ENCODE measurements around the gene ITPRIP.
A peak's percentile ranks its signal among the peaks of the same experiment; 100 is the strongest.

Gene ITPRIP

DNA sequence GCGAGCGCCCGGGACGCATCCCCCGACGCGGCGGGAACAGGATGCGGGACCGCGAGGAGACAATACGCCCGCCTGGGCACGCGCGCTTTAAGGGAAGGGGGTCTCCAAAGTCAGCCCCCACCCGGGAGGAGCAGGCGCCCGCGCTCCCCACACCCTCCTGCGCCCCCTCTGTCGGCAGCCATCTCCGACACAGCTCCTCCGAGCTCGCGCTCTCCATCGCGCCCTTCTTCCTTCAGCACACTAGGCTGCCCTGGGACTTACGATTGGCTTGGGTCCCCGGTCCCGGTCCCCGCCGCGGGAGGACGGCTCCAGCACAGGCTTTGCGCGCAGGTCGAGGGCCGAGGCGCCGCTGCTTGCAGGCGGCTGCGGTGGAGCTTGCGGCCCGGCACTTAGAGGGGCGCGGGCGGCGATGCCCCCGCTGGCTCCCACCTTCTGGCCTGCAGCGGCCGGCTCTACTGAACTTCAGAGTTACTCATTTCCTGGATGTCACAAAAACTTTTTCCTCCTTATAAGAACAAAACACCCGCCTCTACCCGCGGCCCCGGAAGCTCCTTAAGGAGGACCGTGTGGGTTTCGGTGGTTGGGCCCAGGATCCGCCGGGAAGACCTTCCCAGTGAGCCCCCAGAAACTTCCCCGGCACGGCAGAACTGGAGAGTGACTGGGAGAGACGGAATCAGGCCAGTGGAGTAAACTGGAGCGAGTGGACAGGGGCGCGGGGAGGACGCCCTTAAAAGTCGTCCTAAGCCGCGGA lies at the start of gene ITPRIP:
Gene ITPRIP (minus strand): TSS at position 481 of the 751 bp plus-strand sequence. CDS start 22,414 bp downstream, outside the sequence.
- DNase-seq, result peak; percentile 75

DNA sequence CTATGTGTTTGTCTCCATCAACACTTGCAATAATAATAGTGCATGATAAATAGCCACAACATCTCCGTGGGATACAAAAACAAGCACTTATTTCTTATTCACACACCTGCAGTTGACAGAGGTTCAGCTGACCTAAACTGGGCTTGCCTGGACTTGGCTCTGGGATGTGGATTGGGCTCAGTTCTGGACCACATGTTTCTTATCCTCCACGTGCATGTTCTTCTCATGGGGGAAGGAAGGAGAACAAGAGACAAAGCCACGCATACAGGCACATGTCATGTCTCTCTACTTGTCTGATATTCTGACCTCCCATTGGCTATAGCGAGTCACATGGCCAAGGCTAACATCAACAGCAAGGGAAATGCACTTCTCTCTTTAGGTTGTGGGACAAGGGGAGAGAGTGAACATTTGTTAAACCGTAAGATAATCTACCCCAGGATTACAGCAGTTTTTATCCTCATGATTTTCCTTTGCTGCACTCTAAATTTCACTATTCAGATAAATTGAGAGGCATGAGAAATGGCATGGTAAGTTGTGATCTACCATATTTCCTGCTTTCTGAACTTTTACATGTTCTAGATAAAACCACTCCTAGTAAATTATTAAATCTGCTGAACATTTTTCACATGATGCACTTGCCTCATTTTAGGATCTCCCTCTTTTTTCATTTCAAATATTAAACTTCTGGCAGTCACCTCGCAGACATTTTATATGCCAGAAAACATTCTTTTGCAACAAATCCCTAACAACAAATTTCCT lies 49.0 kb upstream of the ITPRIP start:
- DNase-seq, result no peak

- DNase-seq, result no peak
These were observed 42.1 kb upstream of the ITPRIP start for GRCh38 chr10:104380336-104380735.

DNA sequence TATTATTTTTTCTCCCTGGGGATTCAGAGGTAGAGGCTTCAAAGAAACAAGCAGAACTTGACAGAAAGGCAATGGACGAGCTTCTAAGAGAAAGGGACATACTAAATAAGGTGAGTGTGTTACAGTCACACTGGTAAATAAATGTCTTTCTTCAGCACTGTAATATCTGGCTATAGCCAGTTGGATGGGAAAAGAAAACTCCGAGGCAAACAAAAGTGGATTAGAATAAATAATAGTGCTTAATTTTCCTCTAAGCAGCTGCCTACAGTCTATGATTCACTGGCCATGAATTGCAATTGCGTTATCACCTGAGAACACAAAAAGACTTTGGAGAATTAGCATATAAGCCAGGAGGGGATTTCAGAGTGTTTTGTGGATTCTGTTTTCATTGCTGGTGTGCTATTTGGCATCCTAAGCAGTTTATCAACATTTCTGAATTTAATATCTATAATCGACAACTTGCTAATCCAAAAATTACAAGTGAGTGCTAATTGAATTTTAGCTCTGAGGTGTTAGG lies 38.6 kb upstream of the ITPRIP start:
- DNase-seq, result no peak

GRCh38 chr10:104374591-104374990 lies 36.3 kb upstream of the ITPRIP start:
- no peak for DNase-seq

- no peak for DNase-seq
These were observed 33.5 kb upstream of the ITPRIP start for GRCh38 chr10:104371753-104372152.

GRCh38 chr10:104368381-104368780 lies 30.1 kb upstream of the ITPRIP start:
- DNase-seq, result no peak

- no peak for DNase-seq
These were observed 29.6 kb upstream of the ITPRIP start for GRCh38 chr10:104367904-104368303.

DNA sequence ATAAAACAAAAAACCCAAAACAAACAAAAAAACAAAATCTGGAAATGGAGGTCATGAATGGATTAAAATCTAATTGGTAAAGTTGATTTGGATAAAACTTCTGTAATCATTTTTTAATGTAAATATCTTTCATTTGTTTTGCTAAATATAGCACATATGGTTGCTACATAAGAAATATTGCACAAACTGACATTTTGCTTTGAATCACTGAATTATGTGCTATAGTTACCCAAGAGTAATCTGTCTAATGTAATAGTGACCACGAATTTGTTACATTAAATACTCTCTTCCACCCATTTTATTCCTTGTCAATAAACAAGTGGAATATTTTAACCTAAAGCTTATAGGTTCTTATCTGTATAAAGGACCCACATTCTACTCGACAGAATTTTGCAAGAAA lies 21.5 kb upstream of the ITPRIP start:
- DNase-seq, result no peak

DNA sequence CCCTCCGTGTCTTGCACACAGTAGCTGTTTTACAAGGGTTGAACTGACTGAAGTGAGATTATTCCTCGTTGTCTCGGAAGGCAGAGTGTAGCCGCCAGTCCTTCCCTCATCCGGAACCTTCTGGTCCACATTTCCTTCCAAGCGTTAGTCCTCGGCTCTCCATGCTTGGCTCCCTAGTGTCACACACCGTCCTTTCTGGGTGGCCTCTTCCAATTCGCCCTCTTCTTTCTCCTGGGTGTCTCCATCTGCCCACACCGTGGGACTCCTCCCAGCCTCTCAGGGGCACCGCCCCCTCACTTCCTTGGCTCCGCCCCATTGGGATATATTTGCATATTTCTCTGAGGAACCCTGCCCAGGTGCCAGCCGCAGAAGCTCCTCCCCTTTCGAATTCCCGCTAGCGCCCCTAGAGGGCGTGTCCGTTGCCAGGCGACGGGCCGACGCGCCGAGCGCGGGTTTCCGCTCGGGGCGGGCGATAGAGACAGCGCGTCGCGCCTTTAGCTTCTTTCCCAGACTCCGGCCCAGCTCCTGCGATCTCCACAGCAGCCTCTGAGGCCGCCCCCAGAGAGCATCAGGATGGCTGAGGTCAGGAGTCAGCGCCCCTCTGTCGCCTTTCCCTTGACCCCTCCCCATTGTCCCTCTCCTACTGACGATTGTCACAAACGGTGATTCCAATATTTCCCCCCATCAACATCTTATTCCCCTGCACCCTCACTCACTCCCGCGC lies 15.2 kb upstream of the ITPRIP start, which contains the start of gene CFAP58:
Gene CFAP58 (plus strand): TSS at position 509 of the 724 bp plus-strand sequence. CDS start 65 bp downstream, at position 574.
- peak; percentile 58 for DNase-seq

GRCh38 chr10:104351919-104352318 lies 13.7 kb upstream of the ITPRIP start:
- no peak for DNase-seq

DNA sequence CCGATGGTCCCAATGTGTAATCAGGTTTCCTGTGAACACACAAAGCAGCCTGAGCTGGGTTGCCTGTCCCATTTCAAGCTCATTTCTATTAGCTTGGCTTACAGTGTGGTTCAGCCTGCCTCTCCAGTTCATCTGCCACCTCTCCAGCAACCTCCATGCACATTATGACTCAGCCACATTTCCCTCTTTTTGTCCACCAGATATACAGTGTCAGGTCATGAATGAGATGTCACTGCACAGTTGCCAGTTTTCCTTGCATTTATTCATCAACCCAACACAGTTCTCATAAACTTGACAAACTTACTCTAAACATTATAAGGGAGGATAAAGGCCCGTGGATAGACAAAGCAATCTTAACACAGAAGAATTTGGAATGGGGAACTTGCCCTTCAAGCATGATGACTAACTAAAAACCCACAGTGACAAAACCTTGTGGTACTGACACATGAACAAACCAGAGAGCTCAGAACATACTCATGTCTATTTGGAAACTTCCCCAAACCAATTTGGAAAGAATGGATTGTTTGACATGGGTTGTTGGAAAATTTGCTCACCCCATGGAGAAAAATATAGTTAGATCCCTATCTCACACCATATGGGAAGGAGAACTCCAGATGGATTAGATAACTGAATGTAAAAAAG lies 12.9 kb upstream of the ITPRIP start:
- DNase-seq, result no peak

DNA sequence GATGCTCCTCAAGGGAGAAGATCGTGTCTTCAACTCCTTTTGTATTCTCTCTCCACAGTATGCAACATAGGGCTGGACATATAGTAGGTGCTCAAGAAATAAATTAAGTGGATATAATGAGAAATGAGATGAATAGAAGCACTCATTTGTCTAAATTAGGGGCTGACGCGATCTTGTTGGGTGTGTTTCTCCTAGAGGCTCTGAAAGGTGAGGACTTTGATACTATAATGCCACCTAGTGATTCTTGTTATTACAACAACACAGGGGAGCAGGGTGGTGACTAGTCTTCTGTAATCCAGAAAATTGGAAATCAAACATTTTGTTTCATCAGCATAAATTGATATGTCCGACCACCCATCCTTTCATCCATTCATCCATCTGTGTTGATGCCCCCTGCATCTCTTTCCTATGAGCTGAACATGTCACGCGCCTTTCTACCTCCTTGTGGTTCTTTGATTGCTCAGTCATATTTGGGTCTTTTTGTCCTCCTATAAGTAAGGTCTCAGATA lies 11.9 kb upstream of the ITPRIP start:
- DNase-seq, result peak; percentile 53

DNA sequence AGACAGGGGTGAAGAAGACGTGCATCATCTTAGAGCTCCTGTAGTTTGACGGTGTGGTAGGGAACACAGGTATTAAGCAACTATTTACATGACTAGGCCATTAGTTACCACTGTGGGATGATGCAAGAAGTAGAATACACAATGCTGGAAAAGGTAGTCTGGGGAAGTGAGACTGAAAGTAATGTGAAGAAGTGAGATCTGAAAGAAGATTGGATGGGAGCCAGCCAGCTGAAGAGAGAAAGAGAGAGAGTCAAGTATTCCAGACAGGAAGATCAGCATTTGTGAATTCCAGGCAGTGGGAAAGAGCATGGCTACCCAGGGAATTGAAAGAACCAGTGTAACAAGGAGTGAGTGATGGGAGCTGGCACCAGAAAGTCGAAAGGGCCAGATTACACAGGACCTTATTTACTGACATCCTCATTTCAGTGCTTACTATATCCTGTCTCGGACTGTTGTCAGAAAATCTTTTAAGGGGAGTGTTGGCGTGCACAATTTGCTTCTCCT lies 11.4 kb upstream of the ITPRIP start:
- peak; percentile 80 for DNase-seq

- DNase-seq, result no peak
These were observed 10.3 kb upstream of the ITPRIP start for GRCh38 chr10:104348601-104349000.

GRCh38 chr10:104347295-104348045 lies 9.2 kb upstream of the ITPRIP start:
- DNase-seq, result no peak

- no peak for DNase-seq
These were observed 7.7 kb upstream of the ITPRIP start for GRCh38 chr10:104345941-104346340.

- no peak for DNase-seq
These were observed 7.2 kb upstream of the ITPRIP start for GRCh38 chr10:104345515-104345914.

DNA sequence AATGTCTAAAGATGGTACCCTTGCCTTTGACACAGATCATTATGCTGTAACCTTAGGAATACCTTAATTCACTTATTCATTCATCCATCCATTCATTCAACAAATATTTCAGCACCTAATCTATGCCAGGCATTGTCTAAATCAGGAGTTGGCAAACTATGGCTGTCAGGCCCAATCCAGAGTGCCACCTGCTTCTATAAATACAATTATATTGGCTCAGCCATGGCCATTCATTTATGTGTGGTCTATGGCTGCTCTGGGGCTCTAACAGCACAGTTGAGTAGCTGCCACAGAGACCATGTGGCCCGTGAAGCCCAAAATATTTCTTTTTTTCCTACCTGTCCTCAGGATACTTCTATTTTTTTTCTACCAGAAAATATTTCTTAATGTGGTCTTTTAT lies 6.0 kb upstream of the ITPRIP start:
- no peak for DNase-seq

GRCh38 chr10:104342941-104343411 lies 4.7 kb upstream of the ITPRIP start:
- DNase-seq, result no peak

GRCh38 chr10:104340641-104341040 lies 2.4 kb upstream of the ITPRIP start:
- no peak for DNase-seq

All from NCI-H226 (cell line).